Karpas-422 (cell line): Measurements from ENCODE around the gene SERPINB6. TPM values are rescaled to one million over a fixed set of nuclear protein-coding genes. Genes with fewer than 3 reads are reported as not detected.

Source experiments
- DNase-seq: peaks from one replicate; pipeline ENCODE4 v3.0.0-alpha.2; 2015
- H2AFZ ChIP-seq: fragments of 200-600 bp; sonication (generic); 2 replicates; pipeline ENCODE4 v1.6.1; 2014; ENCODE audit warnings: antibody characterized with exemption, low read length, mixed read lengths
- H3K27ac ChIP-seq: fragments of 200-600 bp; sonication (generic); 2 replicates; pipeline ENCODE4 v1.5.1; 2014; ENCODE audit warnings: mild to moderate bottlenecking, low read length, moderate library complexity
- H3K27me3 ChIP-seq: fragments of 200-600 bp; sonication (generic); 2 replicates; pipeline ENCODE4 v1.6.1; 2014; ENCODE audit warnings: low read length, mixed read lengths
- H3K36me3 ChIP-seq: fragments of 200-600 bp; sonication (generic); 2 replicates; pipeline ENCODE4 v1.6.1; 2014; ENCODE audit warnings: low read length, mixed read lengths; ENCODE audit not compliant: insufficient read depth
- H3K4me1 ChIP-seq: fragments of 200-600 bp; sonication (generic); 2 replicates; pipeline ENCODE4 v1.6.1; 2014; ENCODE audit warnings: mild to moderate bottlenecking, low read length, mixed read lengths
- H3K4me2 ChIP-seq: fragments of 200-600 bp; sonication (generic); 2 replicates; pipeline ENCODE4 v1.6.1; 2014; ENCODE audit warnings: low read length, low read depth, mild to moderate bottlenecking; ENCODE audit not compliant: poor library complexity, severe bottlenecking
- H3K4me3 ChIP-seq: fragments of 200-600 bp; sonication (generic); 2 replicates; pipeline ENCODE4 v1.5.1; 2014; ENCODE audit warnings: mild to moderate bottlenecking, antibody characterized with exemption, low read length, mixed read lengths
- H3K79me2 ChIP-seq: fragments of 200-600 bp; sonication (generic); 2 replicates; pipeline ENCODE4 v1.6.1; 2014; ENCODE audit warnings: mild to moderate bottlenecking, low read length, mixed read lengths
- H3K9ac ChIP-seq: fragments of 200-600 bp; sonication (generic); 2 replicates; pipeline ENCODE4 v1.6.0; 2014; ENCODE audit warnings: low read length
- H3K9me2 ChIP-seq: fragments of 200-600 bp; sonication (generic), shearing (Covaris generic); replicated peaks from 2 replicates; pipeline ENCODE4 v1.6.0; 2014; ENCODE audit warnings: mild to moderate bottlenecking, low read length, moderate library complexity; ENCODE audit not compliant: insufficient read depth
- H3K9me3 ChIP-seq: fragments of 300-700, 200-600 bp; sonication (generic); 2 replicates; pipeline ENCODE4 v1.6.1; 2014; ENCODE audit warnings: low read length, mixed read lengths
- H4K20me1 ChIP-seq: fragments of 200-600 bp; sonication (generic); 2 replicates; pipeline ENCODE4 v1.6.1; 2014; ENCODE audit warnings: mild to moderate bottlenecking, antibody characterized with exemption, low read length, low read depth; ENCODE audit not compliant: insufficient read depth
- total RNA-seq: library from RNA; depleted of rRNA; stranded (reverse); fragments of >200 nt; shearing (Covaris generic); gene quantifications from 2 replicates; pipeline ENCODE4 v1.2.3, GENCODE V29; 2014; ENCODE audit warnings: low replicate concordance

SERPINB6 gene
- total RNA-seq, 1 experiment from 2014 or later: not detected

- H3K27me3 ChIP-seq: no peaks in the 10 kb centered on the region
- H3K4me2 ChIP-seq: no peak overlapping the region
- H4K20me1 ChIP-seq: no peaks in the 10 kb centered on the region
- no peak overlapping the region for H2AFZ ChIP-seq
- no peak overlapping the region for H3K9ac ChIP-seq
- no peak overlapping the region for H3K4me3 ChIP-seq
- H3K36me3 ChIP-seq: no peaks in the 10 kb centered on the region
- no peaks in the 10 kb centered on the region for H3K9me2 ChIP-seq
- H3K27ac ChIP-seq: no peak overlapping the region
- H3K79me2 ChIP-seq: no peaks in the 10 kb centered on the region
- peaks cover 6% of the 10 kb centered on the region for H3K4me1 ChIP-seq
- no peak for DNase-seq
- no peaks in the 10 kb centered on the region for H3K9me3 ChIP-seq
Observed at GRCh38 chr6:2957696-2958330, 13.6 kb downstream of the SERPINB6 start.

GRCh38 chr6:2956930-2957685 lies 14.3 kb downstream of the SERPINB6 start:
- H2AFZ ChIP-seq: no peak overlapping the region
- H3K9me2 ChIP-seq: no peaks in the 10 kb centered on the region
- no peaks in the 10 kb centered on the region for H3K79me2 ChIP-seq
- H3K27ac ChIP-seq: no peak overlapping the region
- H3K9ac ChIP-seq: no peak overlapping the region
- no peak overlapping the region for H3K4me2 ChIP-seq
- DNase-seq: no peak
- H3K36me3 ChIP-seq: no peaks in the 10 kb centered on the region
- no peaks in the 10 kb centered on the region for H3K9me3 ChIP-seq
- no peaks in the 10 kb centered on the region for H4K20me1 ChIP-seq
- peaks cover 13% of the 10 kb centered on the region for H3K4me1 ChIP-seq
- no peaks in the 10 kb centered on the region for H3K27me3 ChIP-seq
- H3K4me3 ChIP-seq: no peak overlapping the region

GRCh38 chr6:2953098-2953497 lies 18.3 kb downstream of the SERPINB6 start:
- H3K9ac ChIP-seq: peak overlapping the region; percentile 53
- no peaks in the 10 kb centered on the region for H3K27me3 ChIP-seq
- H4K20me1 ChIP-seq: no peaks in the 10 kb centered on the region
- peaks cover 12% of the 10 kb centered on the region for H3K4me1 ChIP-seq
- H3K9me2 ChIP-seq: no peaks in the 10 kb centered on the region
- no peak overlapping the region; the same call in 1 of the 2 replicates for H3K4me3 ChIP-seq
- H3K36me3 ChIP-seq: no peaks in the 10 kb centered on the region
- H2AFZ ChIP-seq: peak overlapping the region; percentile 93; the same call in 1 of the 2 replicates
- no peaks in the 10 kb centered on the region for H3K79me2 ChIP-seq
- no peak overlapping the region for H3K27ac ChIP-seq
- H3K4me2 ChIP-seq: peak overlapping the region; percentile 64
- H3K9me3 ChIP-seq: no peaks in the 10 kb centered on the region
- DNase-seq: no peak

- DNase-seq: peak; percentile 89
- Histone ChIP-seq H2AFZ (peak overlapping the region; percentile 93; the same call in 1 of the 2 replicates), H3K4me2 (peak overlapping the region; percentile 64)
Observed at GRCh38 chr6:2952557-2953095, 18.7 kb downstream of the SERPINB6 start.

GRCh38 chr6:2951728-2952127 lies 19.6 kb downstream of the SERPINB6 start:
- Histone ChIP-seq H3K9me2 (no peaks in the 10 kb centered on the region), H3K4me2 (no peak overlapping the region), H3K9me3 (no peaks in the 10 kb centered on the region), H3K27ac (no peak overlapping the region), H3K27me3 (no peaks in the 10 kb centered on the region), H4K20me1 (no peaks in the 10 kb centered on the region), H2AFZ (no peak overlapping the region), H3K79me2 (no peaks in the 10 kb centered on the region), H3K4me1 (peaks cover 12% of the 10 kb centered on the region), H3K36me3 (no peaks in the 10 kb centered on the region), H3K9ac (no peak overlapping the region), H3K4me3 (no peak overlapping the region)
- no peak for DNase-seq

More at GRCh38 chr6:2952557-2953095, 18.7 kb downstream of the SERPINB6 start:
- Histone ChIP-seq H3K27ac (no peak overlapping the region), H3K9me3 (no peaks in the 10 kb centered on the region), H3K4me1 (peaks cover 12% of the 10 kb centered on the region), H3K79me2 (no peaks in the 10 kb centered on the region), H3K9me2 (no peaks in the 10 kb centered on the region), H3K9ac (peak overlapping the region; percentile 53), H3K4me3 (peak overlapping the region; percentile 53; the same call in 1 of the 2 replicates), H3K27me3 (no peaks in the 10 kb centered on the region), H4K20me1 (no peaks in the 10 kb centered on the region), H3K36me3 (no peaks in the 10 kb centered on the region)

- DNase-seq: no peak
- H3K4me3 ChIP-seq: no peak overlapping the region
- no peaks in the 10 kb centered on the region for H3K27me3 ChIP-seq
Observed at GRCh38 chr6:2950713-2951112, 20.7 kb downstream of the SERPINB6 start.

GRCh38 chr6:2949536-2950083 lies 21.8 kb downstream of the SERPINB6 start:
- no peak overlapping the region for H3K9ac ChIP-seq
- no peaks in the 10 kb centered on the region; the same call in 1 of the 2 replicates for H4K20me1 ChIP-seq
- H3K27me3 ChIP-seq: no peaks in the 10 kb centered on the region
- no peak overlapping the region for H2AFZ ChIP-seq
- no peaks in the 10 kb centered on the region for H3K36me3 ChIP-seq
- H3K4me2 ChIP-seq: no peak overlapping the region
- no peaks in the 10 kb centered on the region for H3K79me2 ChIP-seq
- H3K9me2 ChIP-seq: no peaks in the 10 kb centered on the region
- no peaks in the 10 kb centered on the region for H3K9me3 ChIP-seq
- H3K4me3 ChIP-seq: no peak overlapping the region
- no peak for DNase-seq
- H3K27ac ChIP-seq: no peak overlapping the region
- peaks cover 30% of the 10 kb centered on the region for H3K4me1 ChIP-seq

More at GRCh38 chr6:2950713-2951112, 20.7 kb downstream of the SERPINB6 start:
- H3K79me2 ChIP-seq: no peaks in the 10 kb centered on the region
- H3K9me2 ChIP-seq: no peaks in the 10 kb centered on the region
- no peak overlapping the region for H2AFZ ChIP-seq
- H3K36me3 ChIP-seq: no peaks in the 10 kb centered on the region
- H3K9me3 ChIP-seq: no peaks in the 10 kb centered on the region
- no peak overlapping the region for H3K9ac ChIP-seq
- H3K4me2 ChIP-seq: no peak overlapping the region
- H3K4me1 ChIP-seq: peaks cover 19% of the 10 kb centered on the region
- H3K27ac ChIP-seq: no peak overlapping the region
- H4K20me1 ChIP-seq: no peaks in the 10 kb centered on the region

- Histone ChIP-seq H3K36me3 (no peaks in the 10 kb centered on the region), H3K27me3 (0 out of 2 replicates have a peak, but pooled peaks cover 2% of the 10 kb centered on the region), H2AFZ (no peak overlapping the region), H3K9me3 (no peaks in the 10 kb centered on the region), H3K9ac (no peak overlapping the region), H3K4me3 (no peak overlapping the region), H3K9me2 (no peaks in the 10 kb centered on the region), H4K20me1 (no peaks in the 10 kb centered on the region; the same call in 1 of the 2 replicates), H3K4me2 (no peak overlapping the region), H3K4me1 (peaks cover 35% of the 10 kb centered on the region), H3K27ac (no peak overlapping the region), H3K79me2 (no peaks in the 10 kb centered on the region)
- DNase-seq: no peak
Observed at GRCh38 chr6:2949121-2949520, 22.2 kb downstream of the SERPINB6 start.
